OCI-LY1 (cell line): ENCODE data around the gene INS.

ENCODE experiments used
- H2AFZ ChIP-seq: fragments of 200-600 bp; sonication (generic), shearing (Covaris generic); 2 replicates; pipeline ENCODE4 v1.6.0; 2014; ENCODE audit warnings: antibody characterized with exemption, mild to moderate bottlenecking, low read length
- H3F3A ChIP-seq: fragments of 200-600 bp; sonication (generic), shearing (Covaris generic); 2 replicates; pipeline ENCODE4 v1.6.0; 2014; ENCODE audit warnings: mild to moderate bottlenecking, antibody characterized with exemption, low read length, moderate library complexity; ENCODE audit not compliant: insufficient read depth
- H3K27ac ChIP-seq: fragments of 200-600 bp; sonication (generic); 2 replicates; pipeline ENCODE4 v1.5.1; 2014; ENCODE audit warnings: low read length, mixed run types, mild to moderate bottlenecking, low read depth; ENCODE audit not compliant: poor library complexity, severe bottlenecking
- H3K27me3 ChIP-seq: fragments of 200-600 bp; sonication (generic); 2 replicates; pipeline ENCODE4 v1.6.0; 2014; ENCODE audit warnings: antibody characterized with exemption, mild to moderate bottlenecking, low read length, moderate library complexity; ENCODE audit not compliant: insufficient read depth
- H3K36me3 ChIP-seq: fragments of 200-600 bp; sonication (generic); 2 replicates; pipeline ENCODE4 v1.6.1; 2014; ENCODE audit warnings: mild to moderate bottlenecking, antibody characterized with exemption, low read length, moderate library complexity, mixed read lengths; ENCODE audit not compliant: insufficient read depth
- H3K4me1 ChIP-seq: fragments of 200-600 bp; sonication (generic); 2 replicates; pipeline ENCODE4 v1.5.1; 2014; ENCODE audit warnings: mild to moderate bottlenecking, low read length, moderate library complexity; ENCODE audit not compliant: insufficient read depth, severe bottlenecking
- H3K4me2 ChIP-seq: fragments of 200-600 bp; sonication (generic), shearing (Covaris generic); 2 replicates; pipeline ENCODE4 v1.6.1; 2014; ENCODE audit warnings: low read length
- H3K4me3 ChIP-seq: fragments of 200-600 bp; sonication (generic); 2 replicates; pipeline ENCODE4 v1.5.1; 2014; ENCODE audit warnings: low read length, low read depth, mild to moderate bottlenecking, mixed read lengths; ENCODE audit not compliant: poor library complexity, severe bottlenecking
- H3K79me2 ChIP-seq: fragments of 200-600 bp; shearing (Covaris generic); 2 replicates; pipeline ENCODE4 v1.6.1; 2016; ENCODE audit warnings: mixed run types, low read length, mixed read lengths; ENCODE audit not compliant: insufficient read depth
- H3K9ac ChIP-seq: fragments of 200-600 bp; sonication (generic), shearing (Covaris generic); 2 replicates; pipeline ENCODE4 v1.6.1; 2014; ENCODE audit warnings: mild to moderate bottlenecking, low read length, mixed read lengths
- H3K9me2 ChIP-seq: fragments of 200-600 bp; sonication (generic), shearing (Covaris generic); 2 replicates; pipeline ENCODE4 v1.6.1; 2014; ENCODE audit warnings: low read depth, mild to moderate bottlenecking, low read length, mixed read lengths
- H3K9me3 ChIP-seq: fragments of 200-600 bp; shearing (Covaris generic); 2 replicates; pipeline ENCODE4 v1.6.1; 2014; ENCODE audit warnings: low read length, mixed read lengths
- H4K20me1 ChIP-seq: fragments of 200-600 bp; sonication (generic), shearing (Covaris generic); 2 replicates; pipeline ENCODE4 v1.6.0; 2016; ENCODE audit warnings: mild to moderate bottlenecking, low read length; ENCODE audit not compliant: insufficient read depth
- CTCF ChIP-seq: fragments of 200-600 bp; sonication (generic), shearing (Covaris generic); IDR thresholded peaks from 2 replicates; pipeline ENCODE4 v1.5.1; 2017; ENCODE audit warnings: mild to moderate bottlenecking, antibody characterized with exemption, low read length, moderate library complexity, mixed read lengths
- EZH2 ChIP-seq: fragments of 200-600 bp; sonication (generic), shearing (Covaris generic); IDR thresholded peaks from 2 replicates; pipeline ENCODE4 v1.8.0; 2017; ENCODE audit warnings: borderline replicate concordance, mixed run types, mild to moderate bottlenecking, antibody characterized with exemption, low read length, moderate library complexity, mixed read lengths

Gene INS

GRCh38 chr11:2192435-2192834 is 31.4 kb upstream of the INS start:
- no peak overlapping the region for H2AFZ ChIP-seq
- TF ChIP-seq EZH2 (no peak), CTCF (no peak)
- H3K9me2 ChIP-seq: no peaks in the 10 kb centered on the region

GRCh38 chr11:2191883-2192282 is 30.9 kb upstream of the INS start:
- no peak overlapping the region for H3K27ac ChIP-seq

More at GRCh38 chr11:2192435-2192834, 31.4 kb upstream of the INS start:
- Histone ChIP-seq H3K27me3 (no peaks in the 10 kb centered on the region), H3K9ac (no peak overlapping the region), H3K4me1 (no peaks in the 10 kb centered on the region), H3K4me3 (no peak overlapping the region), H3K4me2 (no peak overlapping the region), H3K27ac (no peak overlapping the region), H3K9me3 (no peaks in the 10 kb centered on the region), H4K20me1 (no peaks in the 10 kb centered on the region), H3F3A (no peaks in the 10 kb centered on the region), H3K79me2 (no peaks in the 10 kb centered on the region), H3K36me3 (no peaks in the 10 kb centered on the region)

GRCh38 chr11:2190657-2191471 is 29.9 kb upstream of the INS start:
- Histone ChIP-seq H3K4me3 (no peak overlapping the region), H3K4me1 (no peaks in the 10 kb centered on the region), H3K9me3 (no peaks in the 10 kb centered on the region), H3K79me2 (no peaks in the 10 kb centered on the region), H3K36me3 (no peaks in the 10 kb centered on the region), H3K4me2 (no peak overlapping the region), H3F3A (no peaks in the 10 kb centered on the region), H3K9me2 (no peaks in the 10 kb centered on the region), H3K9ac (no peak overlapping the region), H2AFZ (no peak overlapping the region), H3K27me3 (no peaks in the 10 kb centered on the region), H4K20me1 (no peaks in the 10 kb centered on the region), H3K27ac (no peak overlapping the region)
- TF ChIP-seq EZH2 (no peak), CTCF (no peak)

More at GRCh38 chr11:2191883-2192282, 30.9 kb upstream of the INS start:
- no peak overlapping the region for H2AFZ ChIP-seq
- no peak overlapping the region for H3K4me3 ChIP-seq
- no peaks in the 10 kb centered on the region for H3K4me1 ChIP-seq
- H3K79me2 ChIP-seq: no peaks in the 10 kb centered on the region
- no peak overlapping the region for H3K9ac ChIP-seq
- H3K9me3 ChIP-seq: no peaks in the 10 kb centered on the region
- no peak for TF ChIP-seq CTCF
- H3K9me2 ChIP-seq: no peaks in the 10 kb centered on the region
- H4K20me1 ChIP-seq: no peaks in the 10 kb centered on the region
- no peaks in the 10 kb centered on the region for H3K36me3 ChIP-seq
- no peak overlapping the region for H3K4me2 ChIP-seq
- H3F3A ChIP-seq: no peaks in the 10 kb centered on the region
- no peaks in the 10 kb centered on the region for H3K27me3 ChIP-seq
